Tibial artery (tissue), 4 donors: ENCODE results near the gene LTN1.
"Not testable (repeated sequence)": the region's sequence is repeated elsewhere in the genome, so short reads cannot be mapped to it uniquely, and the experiment has no call there.

ENCODE experiments used
- DNase-seq, 2 donors: peaks; one replicate each; pipeline ENCODE4 v3.0.0-alpha.2; 2019
- H3K27ac ChIP-seq, 2 donors: fragments of 200-600 bp; sonication (generic) in 1 of 2; 1 replicate in 1 of 2; 2 replicates in 1 of 2; pipeline ENCODE4 v1.5.1; 2018 to 2019; ENCODE audit warnings: mild to moderate bottlenecking in 1 of 2
- H3K27me3 ChIP-seq, 2 donors: fragments of 200-600 bp; sonication (generic) in 1 of 2; one replicate each; pipeline versions ENCODE4 v1.5.1 to v1.6.0; 2016 to 2019
- H3K36me3 ChIP-seq, 3 donors: fragments of 200-600 bp; sonication (generic) in 2 of 3; one replicate each; pipeline ENCODE4 v1.5.1; 2016 to 2019; ENCODE audit warnings: mild to moderate bottlenecking in 2 of 3
- H3K4me1 ChIP-seq, 4 donors: fragments of 200-600 bp; sonication (generic) in 2 of 4; 1 replicate in 3 of 4; 2 replicates in 1 of 4; pipeline ENCODE4 v1.5.1; 2016 to 2019
- H3K4me3 ChIP-seq, 2 donors: fragments of 200-600 bp; sonication (generic) in 1 of 2; 1 replicate in 1 of 2; 2 replicates in 1 of 2; pipeline ENCODE4 v1.5.1; 2018 to 2019; ENCODE audit warnings: mild to moderate bottlenecking in 2 of 2
- H3K9me3 ChIP-seq, 3 donors: fragments of 200-600 bp; sonication (generic) in 1 of 3; one replicate each; pipeline ENCODE4 v1.5.1; 2016 to 2019
- intact Hi-C: fragments of 100-400 bp; cut with DNase I; formaldehyde crosslinking; loops from one replicate; pipeline ENCODE4 v1.15.0; 2023; ENCODE audit warnings: low total_unique reads
- TF ChIP-seq, protein P1 (sequence below), 2 experiments: fragments of 200-600 bp in 1 of 2; fragments of 450-650 bp in 1 of 2; IDR thresholded peaks; one replicate each; pipeline ENCODE4 v1.5.1; 2017 to 2019; ENCODE audit warnings: antibody characterized with exemption in 2 of 2, mild to moderate bottlenecking in 1 of 2, moderate library complexity in 1 of 2

LTN1 gene

DNA sequence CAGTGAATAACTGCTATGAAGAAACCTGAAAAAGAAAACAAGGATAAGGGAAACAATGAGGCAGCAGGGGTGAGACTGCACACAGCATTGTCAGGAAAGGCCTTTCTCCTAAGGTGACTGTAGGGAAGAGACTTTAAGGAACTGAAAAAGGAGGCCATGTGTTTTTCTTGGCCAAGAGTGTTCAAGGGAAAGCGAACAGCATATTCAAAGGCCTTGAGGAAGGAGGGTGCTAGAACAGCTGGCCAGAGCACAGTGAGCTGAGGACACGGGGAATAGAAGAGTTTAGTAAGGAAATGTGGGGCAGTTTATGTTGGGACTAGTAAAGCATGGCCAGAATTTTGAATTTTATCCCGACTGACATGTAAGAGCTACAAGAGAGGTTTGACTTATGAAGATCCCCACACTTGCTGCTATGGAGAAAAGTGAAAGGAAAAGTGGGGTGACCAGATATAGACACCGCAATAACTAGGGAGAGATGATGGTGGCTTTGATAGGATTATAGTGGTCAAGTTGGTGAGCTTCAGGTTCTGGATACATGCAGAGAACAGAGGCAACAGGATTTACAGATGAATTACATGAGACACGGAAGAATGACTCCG is 25.1 kb upstream of the LTN1 start:
- Histone ChIP-seq H3K36me3 (no peaks in the 10 kb centered on the region), H3K27me3 (no peaks in the 10 kb centered on the region), H3K4me1 (peaks cover 0 to 21% (median 13%) of the 10 kb centered on the region in 4 donors), H3K9me3 (no peaks in the 10 kb centered on the region), H3K4me3 (peak overlapping the region; percentile 74 to 90), H3K27ac (peak overlapping the region in 1 of 2 donors; percentile 85)
- DNase-seq: no peak
- TF ChIP-seq, protein P1, sequence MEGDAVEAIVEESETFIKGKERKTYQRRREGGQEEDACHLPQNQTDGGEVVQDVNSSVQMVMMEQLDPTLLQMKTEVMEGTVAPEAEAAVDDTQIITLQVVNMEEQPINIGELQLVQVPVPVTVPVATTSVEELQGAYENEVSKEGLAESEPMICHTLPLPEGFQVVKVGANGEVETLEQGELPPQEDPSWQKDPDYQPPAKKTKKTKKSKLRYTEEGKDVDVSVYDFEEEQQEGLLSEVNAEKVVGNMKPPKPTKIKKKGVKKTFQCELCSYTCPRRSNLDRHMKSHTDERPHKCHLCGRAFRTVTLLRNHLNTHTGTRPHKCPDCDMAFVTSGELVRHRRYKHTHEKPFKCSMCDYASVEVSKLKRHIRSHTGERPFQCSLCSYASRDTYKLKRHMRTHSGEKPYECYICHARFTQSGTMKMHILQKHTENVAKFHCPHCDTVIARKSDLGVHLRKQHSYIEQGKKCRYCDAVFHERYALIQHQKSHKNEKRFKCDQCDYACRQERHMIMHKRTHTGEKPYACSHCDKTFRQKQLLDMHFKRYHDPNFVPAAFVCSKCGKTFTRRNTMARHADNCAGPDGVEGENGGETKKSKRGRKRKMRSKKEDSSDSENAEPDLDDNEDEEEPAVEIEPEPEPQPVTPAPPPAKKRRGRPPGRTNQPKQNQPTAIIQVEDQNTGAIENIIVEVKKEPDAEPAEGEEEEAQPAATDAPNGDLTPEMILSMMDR (IDR thresholded peaks at IDR 0.05): no peak
- intact Hi-C loops: no loop called here

DNA sequence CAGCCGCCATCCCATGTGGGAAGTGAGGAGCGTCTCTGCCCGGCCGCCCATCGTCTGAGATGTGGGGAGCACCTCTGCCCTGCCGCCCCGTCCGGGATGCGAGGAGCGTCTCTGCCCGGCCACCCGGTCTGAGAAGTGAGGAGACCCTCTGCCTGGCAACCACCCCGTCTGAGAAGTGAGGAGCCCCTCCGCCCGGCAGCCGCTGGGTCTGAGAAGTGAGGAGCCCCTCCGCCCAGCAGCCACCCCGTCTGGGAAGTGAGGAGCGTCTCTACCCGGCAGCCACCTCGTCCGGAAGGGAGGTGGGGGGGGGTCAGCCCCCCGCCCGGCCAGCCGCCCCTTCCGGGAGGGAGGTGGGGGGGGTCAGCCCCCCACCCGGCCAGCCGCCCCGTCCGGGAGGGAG is 18.6 kb upstream of the LTN1 start:
- intact Hi-C loops, H3K4me1 ChIP-seq, H3K9me3 ChIP-seq: not testable (repeated sequence)

GRCh38 chr21:29008367-29008766 is 15.7 kb upstream of the LTN1 start:
- Histone ChIP-seq H3K27me3 (no peaks in the 10 kb centered on the region), H3K27ac (no peak overlapping the region), H3K36me3 (peaks cover 12 to 25% (median 21%) of the 10 kb centered on the region in 3 donors), H3K9me3 (no peaks in the 10 kb centered on the region), H3K4me1 (peaks cover 0 to 8% (median 3%) of the 10 kb centered on the region in 4 donors), H3K4me3 (no peak overlapping the region)
- intact Hi-C loops: loop anchor here (10.0 kb wide), 1 partner anchor 56 kb away; no protein-coding TSS in a partner anchor
- TF ChIP-seq, protein P1 (IDR thresholded peaks at IDR 0.05): no peak
- DNase-seq: no peak

More for the DNA sequence above, 18.6 kb upstream of the LTN1 start:
- DNase-seq, H3K27me3 ChIP-seq, H3K4me3 ChIP-seq, H3K27ac ChIP-seq: not testable (repeated sequence)
- peaks cover 12 to 18% (median 14%) of the 10 kb centered on the region in 3 donors for H3K36me3 ChIP-seq

DNA sequence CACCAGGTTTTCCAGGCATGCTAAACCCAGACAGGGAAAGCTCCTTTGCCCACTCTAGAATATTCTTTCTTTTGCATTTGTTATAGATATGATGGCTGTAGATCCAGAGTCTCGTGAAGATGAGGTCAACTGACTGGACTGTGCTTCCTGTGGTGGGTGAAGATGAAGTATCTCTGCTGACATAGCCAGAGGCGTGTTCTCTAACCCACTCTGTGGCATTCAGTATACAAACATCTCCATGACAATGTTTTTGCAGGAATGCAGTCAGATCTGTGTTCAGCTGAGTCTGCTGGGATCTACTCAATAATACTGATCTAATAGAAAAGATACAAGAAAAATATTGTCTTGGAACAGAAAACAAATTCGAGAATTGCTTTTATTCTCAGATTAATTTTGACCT is 15.1 kb upstream of the LTN1 start:
- TF ChIP-seq, protein P1 (IDR thresholded peaks at IDR 0.05): no peak
- no peak overlapping the region for H3K27ac ChIP-seq
- intact Hi-C loops: loop anchor here (10.0 kb wide), 1 partner anchor 57 kb away; no protein-coding TSS in a partner anchor
- H3K9me3 ChIP-seq: no peaks in the 10 kb centered on the region
- no peak overlapping the region for H3K4me3 ChIP-seq
- peaks cover 0 to 8% (median 3%) of the 10 kb centered on the region in 4 donors for H3K4me1 ChIP-seq
- DNase-seq: no peak
- no peaks in the 10 kb centered on the region for H3K27me3 ChIP-seq
- H3K36me3 ChIP-seq: peaks cover 12 to 25% (median 21%) of the 10 kb centered on the region in 3 donors

DNA sequence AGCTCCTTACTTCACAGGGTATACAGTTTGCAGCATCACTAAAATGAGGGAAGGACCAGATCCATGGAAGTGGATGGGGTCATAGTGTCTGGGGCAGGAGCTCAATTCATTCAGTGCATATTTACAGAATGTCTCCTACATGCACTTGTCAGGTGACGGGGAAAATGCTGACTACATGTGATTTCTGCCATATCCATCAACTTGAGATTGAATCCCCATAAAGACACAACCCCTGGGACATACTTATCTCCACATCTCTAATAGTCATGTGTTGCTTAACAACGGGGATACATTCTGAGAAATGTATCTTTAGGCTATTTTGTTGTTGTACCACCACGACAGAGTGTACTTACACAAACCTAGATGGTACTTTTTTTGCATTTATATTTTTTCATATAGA is 14.5 kb upstream of the LTN1 start:
- TF ChIP-seq, protein P1 (IDR thresholded peaks at IDR 0.05): no peak
- no peak for DNase-seq
- intact Hi-C loops: loop anchor here (10.0 kb wide), 1 partner anchor 58 kb away; no protein-coding TSS in a partner anchor
- H3K27ac ChIP-seq: no peak overlapping the region
- H3K9me3 ChIP-seq: no peaks in the 10 kb centered on the region
- H3K36me3 ChIP-seq: peaks cover 12 to 25% (median 21%) of the 10 kb centered on the region in 3 donors
- no peaks in the 10 kb centered on the region for H3K27me3 ChIP-seq
- H3K4me3 ChIP-seq: no peak overlapping the region
- peaks cover 0 to 8% (median 4%) of the 10 kb centered on the region in 4 donors for H3K4me1 ChIP-seq

DNA sequence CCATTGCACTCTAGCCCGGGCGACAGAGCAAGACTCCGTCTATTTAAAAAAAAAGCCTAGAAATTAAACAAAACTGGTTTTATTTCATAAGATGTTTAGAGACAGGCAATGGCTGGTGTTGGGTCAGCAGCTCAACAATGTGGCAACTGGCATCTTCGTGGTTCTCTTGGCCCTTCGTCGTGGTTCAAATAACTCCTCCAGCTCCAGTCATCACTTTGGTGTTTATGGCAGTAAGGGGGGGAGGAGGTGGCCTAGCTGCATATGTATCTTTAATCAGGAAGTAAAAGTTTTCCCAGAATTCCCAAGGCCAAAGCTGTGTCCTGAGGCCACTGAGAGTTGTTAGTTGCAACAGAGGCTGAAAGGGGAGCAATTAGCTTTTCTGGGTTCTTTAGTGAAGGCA is 13.0 kb upstream of the LTN1 start:
- peaks cover 12 to 25% (median 21%) of the 10 kb centered on the region in 3 donors for H3K36me3 ChIP-seq
- no peaks in the 10 kb centered on the region for H3K27me3 ChIP-seq
- H3K4me1 ChIP-seq: peaks cover 0 to 13% (median 4%) of the 10 kb centered on the region in 4 donors
- intact Hi-C loops: loop anchor here (10.0 kb wide), 1 partner anchor 59 kb away; no protein-coding TSS in a partner anchor
- H3K9me3 ChIP-seq: no peaks in the 10 kb centered on the region
- no peak overlapping the region for H3K4me3 ChIP-seq
- no peak for DNase-seq
- TF ChIP-seq, protein P1 (IDR thresholded peaks at IDR 0.05): no peak
- no peak overlapping the region for H3K27ac ChIP-seq
